ENCODE measurements around the gene EPHB1.

DNA sequence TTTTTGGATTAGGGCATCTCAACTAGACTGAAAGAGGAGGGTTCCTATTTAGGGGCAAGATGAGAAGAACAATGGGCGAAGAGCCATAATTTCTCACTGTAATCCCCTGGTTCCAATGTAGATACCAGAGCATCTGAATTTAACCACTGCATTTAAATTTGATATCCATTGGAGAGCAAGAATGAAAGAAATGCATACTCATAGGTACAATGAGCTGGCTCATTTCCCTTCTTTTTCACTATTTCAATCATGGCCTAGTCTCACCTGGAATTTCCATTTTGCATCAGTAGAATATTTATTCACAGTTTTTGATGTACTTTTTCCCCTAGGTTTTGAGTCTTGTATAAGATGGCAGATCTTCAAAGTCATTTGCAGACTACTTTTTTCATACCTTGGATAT, 13.8 kb downstream of the EPHB1 start:
- no peak for TF ChIP-seq POLR2A (IDR thresholded peaks at IDR 0.05)
- TF ChIP-seq, protein P1, sequence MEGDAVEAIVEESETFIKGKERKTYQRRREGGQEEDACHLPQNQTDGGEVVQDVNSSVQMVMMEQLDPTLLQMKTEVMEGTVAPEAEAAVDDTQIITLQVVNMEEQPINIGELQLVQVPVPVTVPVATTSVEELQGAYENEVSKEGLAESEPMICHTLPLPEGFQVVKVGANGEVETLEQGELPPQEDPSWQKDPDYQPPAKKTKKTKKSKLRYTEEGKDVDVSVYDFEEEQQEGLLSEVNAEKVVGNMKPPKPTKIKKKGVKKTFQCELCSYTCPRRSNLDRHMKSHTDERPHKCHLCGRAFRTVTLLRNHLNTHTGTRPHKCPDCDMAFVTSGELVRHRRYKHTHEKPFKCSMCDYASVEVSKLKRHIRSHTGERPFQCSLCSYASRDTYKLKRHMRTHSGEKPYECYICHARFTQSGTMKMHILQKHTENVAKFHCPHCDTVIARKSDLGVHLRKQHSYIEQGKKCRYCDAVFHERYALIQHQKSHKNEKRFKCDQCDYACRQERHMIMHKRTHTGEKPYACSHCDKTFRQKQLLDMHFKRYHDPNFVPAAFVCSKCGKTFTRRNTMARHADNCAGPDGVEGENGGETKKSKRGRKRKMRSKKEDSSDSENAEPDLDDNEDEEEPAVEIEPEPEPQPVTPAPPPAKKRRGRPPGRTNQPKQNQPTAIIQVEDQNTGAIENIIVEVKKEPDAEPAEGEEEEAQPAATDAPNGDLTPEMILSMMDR (IDR thresholded peaks at IDR 0.05): no peak

All from uterus (tissue), 2 donors.